GM19193 (cell line): ENCODE measurements around the gene CFAP54.

Experiments used
- POLR2A ChIP-seq: IDR thresholded peaks from 4 replicates; pipeline ENCODE4 v1.6.1; 2011; ENCODE audit not compliant: insufficient read depth, insufficient read length; ENCODE audit errors: extremely low read depth

CFAP54 gene

DNA sequence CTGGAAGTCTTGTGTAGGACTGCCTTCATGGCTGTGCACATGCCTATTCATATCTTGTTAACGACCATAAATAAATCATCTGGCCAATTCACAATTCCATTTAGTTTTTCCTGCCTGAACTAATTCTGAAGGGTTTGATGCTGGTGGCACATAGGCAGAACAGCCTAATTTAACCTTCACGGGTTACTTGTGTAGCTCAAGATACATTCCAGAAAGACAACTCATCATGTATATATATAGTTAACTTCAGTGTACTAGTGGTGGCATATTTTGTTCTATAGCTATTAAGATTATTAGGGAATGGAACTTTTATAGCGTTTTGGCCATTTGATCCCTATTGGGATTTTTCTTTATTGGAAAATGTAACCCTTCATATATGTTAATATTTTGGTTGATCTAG lies 31.4 kb downstream of the CFAP54 start:
- no peak for TF ChIP-seq POLR2A

DNA sequence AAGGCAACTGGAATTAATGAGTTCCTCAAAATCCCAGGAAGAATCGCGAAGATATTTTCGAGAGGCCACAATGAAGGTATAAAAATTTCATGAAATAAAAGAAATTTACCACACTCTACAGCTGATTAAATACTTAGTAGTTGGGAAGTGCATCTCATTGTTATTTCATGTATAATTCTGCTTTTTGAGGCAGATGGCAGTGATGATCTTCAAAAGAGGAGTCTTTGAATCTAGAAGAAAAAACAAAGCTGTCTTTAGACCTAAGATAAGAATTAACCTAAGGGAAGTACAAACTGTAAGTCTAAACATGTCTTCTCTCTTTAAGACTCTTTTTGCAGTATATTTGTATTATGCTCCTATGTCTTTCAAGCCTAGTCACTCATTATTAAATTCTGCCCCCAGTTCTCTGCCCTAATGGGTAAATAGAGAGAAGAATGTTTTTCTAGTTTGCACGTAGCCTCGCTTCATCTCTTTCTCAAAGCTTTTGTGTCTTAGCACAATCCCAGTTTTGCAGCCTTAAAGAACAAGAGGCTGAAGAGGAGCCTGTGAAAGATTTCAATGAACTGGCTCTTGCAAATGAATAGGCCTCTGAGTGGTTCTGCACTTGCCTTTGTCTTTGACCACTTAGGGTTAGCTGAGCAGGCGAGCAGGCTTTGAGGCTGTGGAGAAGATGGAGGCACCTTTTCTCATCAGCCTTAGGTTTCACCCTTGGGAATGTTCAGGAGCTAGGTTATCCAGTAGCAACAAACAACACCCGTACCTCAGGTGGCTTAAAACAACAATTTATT lies 32.7 kb downstream of the CFAP54 start:
- no peak for TF ChIP-seq POLR2A

DNA sequence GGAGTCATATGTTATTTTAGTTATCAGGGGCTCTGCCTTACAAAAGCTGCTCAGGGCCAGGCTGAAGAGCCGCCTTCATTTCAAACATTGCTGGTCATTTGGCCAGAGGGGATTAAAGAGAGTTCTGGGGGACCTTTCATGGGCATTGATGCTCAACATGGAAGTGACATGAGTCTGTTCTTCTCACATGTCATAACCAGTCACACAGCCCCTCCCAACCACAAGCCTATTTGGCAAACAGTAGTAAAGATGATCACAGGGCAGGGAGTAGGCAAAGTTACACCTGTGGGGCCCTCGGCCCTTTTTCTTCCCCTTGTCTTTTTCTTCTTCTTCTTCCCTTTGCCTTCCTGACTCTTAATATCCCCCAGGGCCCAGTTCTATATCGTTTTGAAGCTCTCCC lies 33.3 kb downstream of the CFAP54 start:
- TF ChIP-seq POLR2A, result no peak

DNA sequence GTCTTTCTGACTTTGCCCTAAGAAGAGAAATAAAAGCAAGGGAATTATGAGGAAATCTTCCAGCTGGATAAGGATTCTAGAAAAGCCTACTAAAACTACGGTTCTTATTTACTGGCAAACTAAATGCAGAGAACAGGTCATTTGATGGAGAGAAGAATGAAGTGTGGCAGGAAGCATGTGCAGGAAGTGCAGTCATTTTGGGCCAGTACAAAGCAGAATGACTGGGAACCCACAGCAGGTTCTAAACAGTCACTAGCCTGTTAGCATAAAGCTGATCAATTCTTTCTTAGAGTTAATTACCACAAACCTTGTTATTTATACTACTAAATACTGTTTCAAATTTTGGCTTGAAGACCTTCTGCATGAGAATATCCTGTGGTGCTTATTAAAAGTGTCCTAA lies 36.7 kb downstream of the CFAP54 start:
- TF ChIP-seq POLR2A, result no peak

DNA sequence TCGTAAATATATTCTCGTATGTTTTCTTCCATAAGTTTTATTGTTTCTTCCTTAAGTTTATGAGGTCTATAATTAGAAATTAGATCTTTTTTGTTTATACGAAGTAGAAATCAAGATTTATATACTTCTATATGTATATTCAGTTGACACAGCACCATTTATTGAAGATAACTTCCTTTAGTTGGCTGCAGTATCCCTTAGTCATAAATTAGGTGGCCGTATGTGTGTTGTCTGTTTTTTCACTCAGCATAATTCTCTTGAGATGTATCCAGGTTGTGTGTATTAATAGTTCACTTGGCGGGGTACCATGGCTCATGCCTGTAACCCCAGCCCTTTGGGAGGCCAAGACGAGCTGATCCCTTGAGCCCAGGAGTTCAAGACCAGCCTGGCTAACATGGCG lies 40.5 kb downstream of the CFAP54 start:
- no peak for TF ChIP-seq POLR2A

DNA sequence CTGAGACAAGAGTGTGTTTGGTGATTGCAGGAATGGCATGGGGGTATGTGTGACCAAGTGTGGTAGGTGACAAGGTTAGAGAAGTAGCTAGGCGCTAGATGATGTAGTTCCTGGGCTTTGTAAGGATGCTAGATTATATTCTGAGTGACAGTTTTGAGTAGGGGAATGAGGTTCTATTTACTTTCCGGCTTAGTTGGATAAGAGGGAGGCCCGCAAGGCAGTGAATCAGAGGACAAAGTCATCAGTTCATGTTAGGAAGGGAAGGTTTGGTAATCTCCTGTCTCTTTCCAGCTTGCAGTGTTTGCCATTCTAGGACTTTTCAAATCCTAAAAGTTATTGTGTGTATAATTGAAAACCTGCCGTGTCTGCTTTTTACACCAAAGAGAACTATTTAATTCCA lies 45.0 kb downstream of the CFAP54 start:
- no peak for TF ChIP-seq POLR2A

DNA sequence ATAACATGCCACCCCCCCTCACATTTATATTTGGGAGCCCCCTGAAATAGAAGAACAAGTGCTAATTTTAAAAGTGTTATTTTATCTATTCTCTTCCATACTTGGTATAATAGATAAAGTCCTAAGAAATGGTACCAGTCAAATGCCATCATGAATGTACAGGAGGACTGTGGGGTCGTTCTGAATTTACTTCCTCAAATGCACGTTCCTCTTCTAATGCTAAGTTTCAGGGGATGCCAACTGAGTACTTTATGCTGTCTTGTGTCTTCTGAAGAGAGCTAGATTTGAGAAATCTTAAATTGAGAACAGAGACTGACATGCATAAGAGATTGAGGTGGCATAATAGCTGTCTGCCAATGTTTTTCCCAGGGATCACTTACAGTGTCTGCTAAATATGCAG lies 59.0 kb downstream of the CFAP54 start:
- TF ChIP-seq POLR2A, result no peak

DNA sequence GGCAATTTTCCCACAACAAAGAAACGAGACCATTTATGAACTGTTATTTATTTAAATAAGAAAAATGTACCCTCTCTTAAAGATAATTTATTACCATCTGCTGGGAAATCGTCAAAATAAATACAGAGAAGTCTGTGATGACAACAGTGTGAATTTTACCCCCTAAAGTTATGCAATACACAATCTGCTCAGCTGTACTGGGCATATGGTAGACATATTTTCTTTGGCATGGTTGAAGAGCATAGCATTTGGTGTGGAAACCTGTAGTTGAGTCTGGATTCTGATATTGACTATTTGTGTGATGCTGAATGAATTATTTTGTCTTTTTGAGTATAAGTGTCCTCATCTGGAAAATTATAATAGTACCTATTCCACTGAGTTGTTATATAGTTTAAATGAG lies 60.0 kb downstream of the CFAP54 start:
- no peak for TF ChIP-seq POLR2A

DNA sequence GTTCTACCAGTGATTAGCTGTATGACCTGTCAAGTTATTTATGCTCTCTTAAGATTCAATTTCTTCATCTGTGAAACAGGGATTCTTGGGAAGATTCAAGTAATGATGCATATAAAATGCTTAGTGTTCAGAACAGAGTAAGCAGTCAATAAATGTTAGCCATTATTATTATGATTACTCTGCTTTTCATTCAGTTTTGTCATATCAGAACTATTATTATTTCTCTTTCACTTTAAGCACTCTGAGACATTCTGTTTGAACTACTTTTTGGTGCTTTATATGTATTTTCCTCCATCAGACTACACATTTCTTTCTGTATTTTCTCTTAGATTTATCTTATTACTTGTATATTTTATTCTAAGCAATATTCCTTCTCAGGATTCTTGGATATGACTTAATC lies 81.2 kb downstream of the CFAP54 start:
- no peak for TF ChIP-seq POLR2A

DNA sequence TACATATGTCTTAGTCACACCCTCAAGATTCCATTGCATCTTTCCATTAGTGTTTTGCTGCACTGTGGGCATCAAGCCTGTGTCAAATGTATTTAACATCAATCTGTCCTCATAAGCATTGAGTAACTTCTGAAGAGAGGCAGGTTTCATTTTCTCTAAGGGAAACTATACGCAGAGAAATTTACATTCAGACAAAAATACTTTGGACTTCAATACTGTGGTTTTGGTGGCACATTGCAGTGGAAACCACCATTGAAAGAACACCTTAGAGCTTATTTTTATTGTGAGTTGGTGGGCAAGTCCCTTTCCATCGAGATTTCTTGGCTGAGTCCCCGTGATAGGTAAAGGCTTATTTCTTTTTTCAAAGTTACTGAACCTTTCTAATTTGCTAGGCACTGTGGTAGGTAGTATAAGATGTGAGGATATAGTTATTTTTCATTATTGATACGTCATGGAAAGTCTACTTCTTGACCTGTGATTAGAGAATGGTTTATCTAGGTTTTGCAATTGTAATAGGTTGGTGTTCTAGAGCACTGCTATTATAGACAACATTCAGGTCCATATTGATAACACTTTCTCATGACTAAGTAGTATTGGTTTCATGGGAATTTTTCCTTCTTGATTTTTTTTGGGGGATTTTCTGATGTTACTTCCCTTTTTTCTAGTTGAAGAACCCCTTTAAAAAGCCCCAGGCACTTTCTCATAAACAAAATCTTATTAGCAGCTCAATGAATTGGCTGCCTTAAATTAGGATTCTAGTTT lies 81.9 kb downstream of the CFAP54 start:
- TF ChIP-seq POLR2A, result no peak

DNA sequence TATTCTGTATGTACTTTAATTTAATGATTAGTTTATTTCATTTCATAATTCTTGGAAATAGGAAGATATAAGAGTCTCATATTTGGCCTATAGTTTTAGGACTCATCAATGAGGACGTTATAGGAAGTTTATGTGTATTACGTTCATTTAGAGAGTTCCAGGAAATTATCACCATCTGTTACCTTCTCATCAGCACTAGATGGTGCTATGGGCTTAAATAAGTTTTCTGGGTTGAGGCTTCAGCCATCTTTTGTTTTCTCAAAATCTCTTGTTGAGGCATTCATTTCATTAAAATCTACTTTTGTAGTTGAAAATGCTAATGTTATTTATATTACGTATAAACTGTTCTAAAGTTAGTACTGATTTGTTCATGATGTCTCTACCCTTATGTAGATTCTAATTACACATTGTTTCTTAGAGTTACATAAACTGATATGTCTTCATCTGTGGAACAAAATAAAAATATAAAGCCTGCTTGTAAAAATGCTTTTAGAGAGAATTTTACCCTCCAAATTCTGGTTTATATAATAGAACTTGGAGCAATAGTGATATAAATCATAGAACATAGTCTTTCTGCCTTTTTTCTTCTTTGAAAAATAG lies 89.2 kb downstream of the CFAP54 start:
- TF ChIP-seq POLR2A, result no peak

DNA sequence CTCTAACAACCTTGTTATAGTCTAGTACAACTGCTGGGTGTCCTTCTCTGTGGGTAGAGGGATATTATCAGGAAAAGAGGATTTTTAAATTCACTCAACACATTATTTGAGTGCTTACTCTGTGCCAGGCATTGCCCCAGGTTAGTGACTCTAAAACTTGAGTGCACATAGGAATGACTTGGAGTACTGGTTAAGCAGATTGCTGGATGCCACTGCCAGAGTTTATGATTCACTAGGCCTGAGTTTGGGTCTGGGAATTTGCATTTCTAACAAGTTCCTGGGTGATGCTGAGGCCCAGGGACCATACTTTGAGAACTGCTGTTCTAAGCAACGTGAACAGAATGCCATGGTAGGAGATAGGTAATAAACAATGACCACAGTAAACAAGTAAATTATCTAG lies 96.6 kb downstream of the CFAP54 start:
- TF ChIP-seq POLR2A, result no peak

DNA sequence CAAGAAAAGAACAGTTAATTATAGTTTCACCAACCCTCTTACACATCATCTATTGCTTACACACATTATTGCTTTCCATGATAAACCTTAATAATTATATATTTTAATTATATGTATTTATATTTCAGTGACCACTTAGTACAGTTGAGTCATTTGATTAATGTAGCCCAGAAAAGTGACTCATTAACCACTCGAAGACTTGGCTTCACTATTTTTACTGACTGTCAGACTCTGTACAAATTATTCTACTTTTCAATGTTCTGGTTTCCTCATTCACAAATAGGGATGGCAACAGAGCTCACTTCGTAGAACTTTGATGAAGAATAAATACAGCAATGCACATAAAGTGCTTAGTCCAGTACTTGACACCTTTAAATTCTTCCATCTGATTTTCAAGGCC lies 98.3 kb downstream of the CFAP54 start:
- TF ChIP-seq POLR2A, result no peak

DNA sequence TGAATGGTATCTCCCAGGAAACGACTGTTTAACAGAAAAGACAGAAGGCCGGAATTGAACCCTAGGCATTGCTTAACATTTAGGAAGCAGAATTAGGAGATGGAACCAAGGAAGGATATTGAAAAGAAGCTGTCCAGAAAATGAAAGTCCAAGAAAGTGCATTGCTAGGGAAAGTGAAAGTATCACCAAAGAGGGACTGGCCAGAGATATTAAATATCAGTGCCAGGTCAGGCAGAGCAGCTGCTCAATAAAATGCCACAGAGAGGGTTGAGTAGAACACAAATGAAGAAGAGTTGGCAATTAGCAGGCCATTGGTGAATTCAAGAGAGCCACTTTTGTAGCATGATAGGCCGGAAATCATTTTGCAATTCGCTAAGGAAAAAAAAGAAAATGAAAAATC lies 101.6 kb downstream of the CFAP54 start:
- no peak for TF ChIP-seq POLR2A

DNA sequence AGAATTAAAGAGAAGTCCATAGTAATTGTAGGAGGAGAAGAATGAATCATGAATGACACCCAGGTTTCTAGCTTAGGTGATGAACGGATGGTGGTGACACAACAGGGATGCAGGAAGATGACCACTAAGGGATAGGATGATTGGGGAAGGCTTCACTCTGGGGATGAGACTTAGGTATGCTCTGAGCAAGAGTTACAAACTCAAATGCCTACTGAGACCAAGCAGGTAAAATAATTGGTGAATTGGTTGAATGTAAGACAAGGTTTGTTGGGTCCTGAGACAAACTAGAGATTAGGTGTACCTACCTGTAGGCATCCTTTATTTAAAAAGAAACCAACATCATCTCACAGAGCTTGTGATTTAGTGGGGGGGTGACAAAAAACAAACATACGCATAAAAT lies 116.3 kb downstream of the CFAP54 start:
- no peak for TF ChIP-seq POLR2A

DNA sequence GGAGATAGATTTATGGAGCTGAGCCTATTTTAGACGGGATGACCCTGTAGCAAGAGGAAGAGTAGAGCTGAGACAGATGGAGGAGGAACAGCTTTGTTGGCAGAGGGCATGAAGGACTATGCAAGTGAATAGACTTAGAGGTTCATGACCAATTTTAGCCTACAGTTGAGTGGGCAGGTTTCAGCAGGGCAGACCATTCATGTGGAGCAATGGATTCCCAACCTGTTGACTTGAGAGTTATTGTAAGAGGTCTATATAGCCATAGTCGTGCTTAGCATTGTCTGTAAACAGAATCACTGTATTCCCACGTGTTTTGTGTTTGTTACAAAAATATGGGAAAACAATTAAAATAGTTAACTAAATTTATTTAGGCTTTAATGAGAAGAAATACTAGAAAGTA lies 116.8 kb downstream of the CFAP54 start:
- TF ChIP-seq POLR2A, result no peak
